SK-N-SH treated with all-trans-retinoic acid at 6 μM for 48 hours (cell line): ENCODE measurements around the gene ZNF710.
"Not testable (repeated sequence)": the region's sequence is repeated elsewhere in the genome, so short reads cannot be mapped to it uniquely, and the experiment has no call there.

ENCODE experiments used
- ATAC-seq: fragments of 200-7000 bp; cut with Tn5 transposase; 3 replicates; pipeline ENCODE4 v1.9.1; 2020; ENCODE audit warnings: mild to moderate bottlenecking, moderate library complexity
- BACH2 ChIP-seq: fragments of 250-450 bp; sonication (Bioruptor Pico); IDR thresholded peaks from 2 replicates; pipeline ENCODE4 v1.9.0; 2021; ENCODE audit warnings: mild to moderate bottlenecking, borderline replicate concordance
- CSDC2 ChIP-seq: fragments of 250-450 bp; sonication (Bioruptor Pico); IDR thresholded peaks from 2 replicates; pipeline ENCODE4 v1.5.0; 2020; ENCODE audit warnings: mild to moderate bottlenecking, moderate library complexity
- GLIS3 ChIP-seq: fragments of 250-450 bp; sonication (Bioruptor Pico); IDR thresholded peaks from 2 replicates; pipeline ENCODE4 v1.5.0; 2020; ENCODE audit warnings: mild to moderate bottlenecking, moderate library complexity
- ISL1 ChIP-seq: fragments of 250-450 bp; sonication (Bioruptor Pico); IDR thresholded peaks from 2 replicates; pipeline ENCODE4 v2.1.2; 2022; ENCODE audit warnings: mild to moderate bottlenecking, moderate library complexity
- OSR1 ChIP-seq: fragments of 250-450 bp; sonication (Bioruptor Pico); IDR thresholded peaks from 2 replicates; pipeline ENCODE4 v1.8.0; 2022; ENCODE audit warnings: moderate library complexity, mild to moderate bottlenecking, inconsistent platforms
- PPARA ChIP-seq: fragments of 250-450 bp; sonication (Bioruptor Pico); IDR thresholded peaks from 2 replicates; pipeline ENCODE4 v1.5.0; 2020; ENCODE audit warnings: mild to moderate bottlenecking, borderline replicate concordance
- RARB ChIP-seq: fragments of 250-450 bp; sonication (Bioruptor Pico); IDR thresholded peaks from 2 replicates; pipeline ENCODE4 v1.8.0; 2021; ENCODE audit warnings: mild to moderate bottlenecking, moderate library complexity
- SNAI2 ChIP-seq: fragments of 250-450 bp; sonication (Bioruptor Pico); IDR thresholded peaks from 2 replicates; pipeline ENCODE4 v1.5.0; 2020; ENCODE audit warnings: mild to moderate bottlenecking, moderate library complexity
- TCF4 ChIP-seq: fragments of 250-450 bp; sonication (Bioruptor Pico); IDR thresholded peaks from 2 replicates; pipeline ENCODE4 v1.8.0; 2021; ENCODE audit warnings: mild to moderate bottlenecking, moderate library complexity, borderline replicate concordance
- ZFP3 ChIP-seq: fragments of 250-450 bp; sonication (Bioruptor Pico); IDR thresholded peaks from 2 replicates; pipeline ENCODE4 v1.5.0; 2020; ENCODE audit warnings: mild to moderate bottlenecking, moderate library complexity
- ZFP30 ChIP-seq: fragments of 450-650 bp; formaldehyde crosslinking; IDR thresholded peaks from 2 replicates; pipeline ENCODE4 v1.5.0; 2022; ENCODE audit warnings: mild to moderate bottlenecking, moderate library complexity
- ZNF565 ChIP-seq: fragments of 450-650 bp; formaldehyde crosslinking; conservative IDR thresholded peaks from 2 replicates; pipeline ENCODE4 v1.5.0; 2020; ENCODE audit warnings: low read depth, mild to moderate bottlenecking, moderate library complexity
- ZNF70 ChIP-seq: fragments of 450-650 bp; formaldehyde crosslinking; IDR thresholded peaks from 2 replicates; pipeline ENCODE4 v1.5.0; 2020; ENCODE audit warnings: mild to moderate bottlenecking, moderate library complexity
- ZNF8 ChIP-seq: fragments of 450-650 bp; formaldehyde crosslinking; IDR thresholded peaks from 2 replicates; pipeline ENCODE4 v1.5.0; 2020; ENCODE audit warnings: mild to moderate bottlenecking, moderate library complexity
- TF ChIP-seq, protein P1 (sequence below): fragments of 250-450 bp; sonication (Bioruptor Pico); IDR thresholded peaks from 2 replicates; pipeline ENCODE4 v1.8.0; 2021; ENCODE audit warnings: low read depth, mild to moderate bottlenecking, moderate library complexity, borderline replicate concordance
- TF ChIP-seq, protein P2 (sequence below): fragments of 250-450 bp; sonication (Bioruptor Pico); IDR thresholded peaks from 2 replicates; pipeline ENCODE4 v1.5.0; 2020; ENCODE audit warnings: mild to moderate bottlenecking, moderate library complexity
- TF ChIP-seq, protein P3 (sequence below): fragments of 250-450 bp; sonication (Bioruptor Pico); IDR thresholded peaks from 2 replicates; pipeline ENCODE4 v1.5.1; 2021; ENCODE audit warnings: mild to moderate bottlenecking, moderate library complexity
- TF ChIP-seq, protein P4 (sequence below): fragments of 250-450 bp; sonication (Bioruptor Pico); IDR thresholded peaks from 2 replicates; pipeline ENCODE4 v1.5.1; 2020; ENCODE audit warnings: low read depth, mild to moderate bottlenecking, moderate library complexity

Gene ZNF710

DNA sequence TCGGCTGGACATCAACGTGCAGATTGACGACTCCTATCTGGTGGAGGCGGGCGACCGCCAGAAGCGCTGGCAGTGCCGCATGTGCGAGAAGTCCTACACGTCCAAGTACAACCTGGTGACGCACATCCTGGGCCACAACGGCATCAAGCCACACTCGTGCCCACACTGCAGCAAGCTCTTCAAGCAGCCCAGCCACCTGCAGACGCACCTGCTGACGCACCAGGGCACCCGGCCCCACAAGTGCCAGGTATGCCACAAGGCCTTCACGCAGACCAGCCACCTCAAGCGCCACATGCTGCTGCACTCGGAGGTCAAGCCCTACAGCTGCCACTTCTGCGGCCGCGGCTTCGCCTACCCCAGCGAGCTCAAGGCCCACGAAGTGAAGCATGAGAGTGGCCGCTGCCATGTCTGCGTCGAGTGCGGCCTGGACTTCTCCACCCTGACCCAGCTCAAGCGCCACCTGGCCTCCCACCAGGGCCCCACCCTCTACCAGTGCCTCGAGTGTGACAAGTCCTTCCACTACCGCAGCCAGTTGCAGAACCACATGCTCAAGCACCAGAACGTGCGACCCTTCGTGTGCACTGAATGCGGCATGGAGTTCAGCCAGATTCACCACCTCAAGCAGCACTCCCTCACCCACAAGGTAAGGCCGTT, 67.0 kb downstream of the ZNF710 start:
- TF ChIP-seq, protein P1, sequence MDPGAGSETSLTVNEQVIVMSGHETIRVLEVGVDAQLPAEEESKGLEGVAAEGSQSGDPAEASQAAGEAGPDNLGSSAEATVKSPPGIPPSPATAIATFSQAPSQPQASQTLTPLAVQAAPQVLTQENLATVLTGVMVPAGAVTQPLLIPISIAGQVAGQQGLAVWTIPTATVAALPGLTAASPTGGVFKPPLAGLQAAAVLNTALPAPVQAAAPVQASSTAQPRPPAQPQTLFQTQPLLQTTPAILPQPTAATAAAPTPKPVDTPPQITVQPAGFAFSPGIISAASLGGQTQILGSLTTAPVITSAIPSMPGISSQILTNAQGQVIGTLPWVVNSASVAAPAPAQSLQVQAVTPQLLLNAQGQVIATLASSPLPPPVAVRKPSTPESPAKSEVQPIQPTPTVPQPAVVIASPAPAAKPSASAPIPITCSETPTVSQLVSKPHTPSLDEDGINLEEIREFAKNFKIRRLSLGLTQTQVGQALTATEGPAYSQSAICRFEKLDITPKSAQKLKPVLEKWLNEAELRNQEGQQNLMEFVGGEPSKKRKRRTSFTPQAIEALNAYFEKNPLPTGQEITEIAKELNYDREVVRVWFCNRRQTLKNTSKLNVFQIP, result no peak
- TF ChIP-seq TCF4, result no peak
- TF ChIP-seq SNAI2 (CRISPR knock-in tag), result no peak
- TF ChIP-seq ISL1 (CRISPR knock-in tag), result no peak
- TF ChIP-seq, protein P2, sequence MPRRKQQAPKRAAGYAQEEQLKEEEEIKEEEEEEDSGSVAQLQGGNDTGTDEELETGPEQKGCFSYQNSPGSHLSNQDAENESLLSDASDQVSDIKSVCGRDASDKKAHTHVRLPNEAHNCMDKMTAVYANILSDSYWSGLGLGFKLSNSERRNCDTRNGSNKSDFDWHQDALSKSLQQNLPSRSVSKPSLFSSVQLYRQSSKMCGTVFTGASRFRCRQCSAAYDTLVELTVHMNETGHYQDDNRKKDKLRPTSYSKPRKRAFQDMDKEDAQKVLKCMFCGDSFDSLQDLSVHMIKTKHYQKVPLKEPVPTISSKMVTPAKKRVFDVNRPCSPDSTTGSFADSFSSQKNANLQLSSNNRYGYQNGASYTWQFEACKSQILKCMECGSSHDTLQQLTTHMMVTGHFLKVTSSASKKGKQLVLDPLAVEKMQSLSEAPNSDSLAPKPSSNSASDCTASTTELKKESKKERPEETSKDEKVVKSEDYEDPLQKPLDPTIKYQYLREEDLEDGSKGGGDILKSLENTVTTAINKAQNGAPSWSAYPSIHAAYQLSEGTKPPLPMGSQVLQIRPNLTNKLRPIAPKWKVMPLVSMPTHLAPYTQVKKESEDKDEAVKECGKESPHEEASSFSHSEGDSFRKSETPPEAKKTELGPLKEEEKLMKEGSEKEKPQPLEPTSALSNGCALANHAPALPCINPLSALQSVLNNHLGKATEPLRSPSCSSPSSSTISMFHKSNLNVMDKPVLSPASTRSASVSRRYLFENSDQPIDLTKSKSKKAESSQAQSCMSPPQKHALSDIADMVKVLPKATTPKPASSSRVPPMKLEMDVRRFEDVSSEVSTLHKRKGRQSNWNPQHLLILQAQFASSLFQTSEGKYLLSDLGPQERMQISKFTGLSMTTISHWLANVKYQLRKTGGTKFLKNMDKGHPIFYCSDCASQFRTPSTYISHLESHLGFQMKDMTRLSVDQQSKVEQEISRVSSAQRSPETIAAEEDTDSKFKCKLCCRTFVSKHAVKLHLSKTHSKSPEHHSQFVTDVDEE (CRISPR knock-in tag), result no peak
- TF ChIP-seq PPARA (CRISPR knock-in tag), result no peak
- no peak for TF ChIP-seq GLIS3 (CRISPR knock-in tag)
- TF ChIP-seq ZNF565 (CRISPR knock-in tag), result no peak
- TF ChIP-seq OSR1, result no peak
- TF ChIP-seq ZNF70 (CRISPR knock-in tag), result no peak
- TF ChIP-seq, protein P3, sequence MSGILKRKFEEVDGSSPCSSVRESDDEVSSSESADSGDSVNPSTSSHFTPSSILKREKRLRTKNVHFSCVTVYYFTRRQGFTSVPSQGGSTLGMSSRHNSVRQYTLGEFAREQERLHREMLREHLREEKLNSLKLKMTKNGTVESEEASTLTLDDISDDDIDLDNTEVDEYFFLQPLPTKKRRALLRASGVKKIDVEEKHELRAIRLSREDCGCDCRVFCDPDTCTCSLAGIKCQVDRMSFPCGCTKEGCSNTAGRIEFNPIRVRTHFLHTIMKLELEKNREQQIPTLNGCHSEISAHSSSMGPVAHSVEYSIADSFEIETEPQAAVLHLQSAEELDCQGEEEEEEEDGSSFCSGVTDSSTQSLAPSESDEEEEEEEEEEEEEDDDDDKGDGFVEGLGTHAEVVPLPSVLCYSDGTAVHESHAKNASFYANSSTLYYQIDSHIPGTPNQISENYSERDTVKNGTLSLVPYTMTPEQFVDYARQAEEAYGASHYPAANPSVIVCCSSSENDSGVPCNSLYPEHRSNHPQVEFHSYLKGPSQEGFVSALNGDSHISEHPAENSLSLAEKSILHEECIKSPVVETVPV (CRISPR knock-in tag), result no peak
- TF ChIP-seq CSDC2 (CRISPR knock-in tag), result no peak
- ATAC-seq, result no peak

DNA sequence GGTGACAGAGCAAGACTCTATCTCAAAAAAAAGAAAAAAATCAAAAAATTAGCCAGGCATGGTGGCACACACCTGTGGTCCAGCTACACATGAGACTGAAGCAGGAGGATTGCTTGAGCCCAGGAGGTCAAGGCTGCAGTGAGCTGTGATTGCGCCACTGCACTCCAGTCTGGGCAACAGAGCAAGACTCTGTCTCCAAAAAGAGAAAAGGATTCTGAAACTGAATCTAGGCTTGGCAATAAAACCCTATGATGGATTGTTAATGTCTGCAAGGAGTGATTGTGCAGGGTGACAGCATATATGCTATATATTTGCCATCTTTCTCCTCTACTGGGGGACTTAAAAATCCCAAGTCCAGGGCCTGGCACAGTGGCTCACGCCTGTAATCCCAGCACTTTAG, 69.5 kb downstream of the ZNF710 start:
- ATAC-seq, result not testable (repeated sequence)

DNA sequence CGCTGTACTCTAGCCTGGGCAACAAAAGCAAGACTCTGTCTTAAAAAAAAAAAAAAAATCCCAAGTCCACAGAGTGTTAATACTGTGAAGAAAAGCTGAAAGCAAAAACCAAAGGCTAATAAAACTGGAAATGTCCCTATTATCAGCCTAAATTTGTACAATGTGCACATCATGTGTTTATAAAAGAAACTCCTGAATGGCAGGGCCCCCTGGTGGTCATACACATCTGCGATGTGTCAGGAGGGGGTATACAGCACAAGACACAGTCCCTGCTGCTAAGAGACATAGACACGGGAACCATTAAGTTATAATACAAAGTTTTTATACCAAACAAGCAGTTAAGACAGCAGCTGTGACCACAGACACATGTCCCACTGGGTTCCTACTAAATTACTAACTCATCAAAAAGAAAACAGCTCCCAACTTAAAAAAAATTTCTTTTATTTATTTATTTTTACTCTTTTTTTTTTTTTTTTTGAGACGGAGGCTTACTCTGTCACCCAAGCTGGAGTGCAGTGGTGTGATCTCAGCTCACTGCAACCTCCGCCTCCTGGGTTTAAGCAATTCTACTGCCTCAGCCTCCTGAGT, 70.2 kb downstream of the ZNF710 start:
- TF ChIP-seq ZFP30 (CRISPR knock-in tag), result no peak
- TF ChIP-seq ISL1 (CRISPR knock-in tag), result no peak
- no peak for TF ChIP-seq ZNF565 (CRISPR knock-in tag)
- TF ChIP-seq TCF4, result no peak
- no peak for TF ChIP-seq OSR1
- ATAC-seq, result peak; percentile 95

DNA sequence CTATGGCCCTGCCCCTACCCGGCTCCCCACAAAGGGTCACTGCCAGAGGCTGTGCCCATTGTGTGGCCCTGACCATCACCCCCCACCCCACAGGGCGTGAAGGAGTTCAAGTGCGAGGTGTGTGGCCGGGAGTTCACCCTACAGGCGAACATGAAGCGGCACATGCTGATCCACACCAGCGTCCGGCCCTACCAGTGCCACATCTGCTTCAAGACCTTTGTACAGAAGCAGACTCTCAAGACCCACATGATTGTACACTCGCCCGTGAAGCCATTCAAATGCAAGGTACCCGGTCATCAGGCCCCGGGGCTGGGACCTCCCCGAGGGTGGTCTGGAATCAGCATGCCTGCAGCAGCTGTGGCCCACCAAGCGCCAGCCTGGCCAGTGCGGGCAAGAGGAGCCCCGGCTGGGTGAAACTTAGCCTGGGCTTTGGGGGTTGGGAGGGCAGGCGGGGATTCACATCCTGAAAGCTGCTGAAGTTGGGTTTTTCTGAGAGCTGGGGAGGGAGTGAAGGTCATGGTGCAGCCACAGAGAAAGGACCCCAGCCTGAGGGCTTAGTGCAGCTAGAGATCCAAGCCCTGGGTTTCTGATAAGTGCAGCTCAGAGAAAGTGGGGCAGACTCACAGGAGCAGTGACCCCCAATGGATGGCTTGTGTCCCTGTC, 72.0 kb downstream of the ZNF710 start:
- TF ChIP-seq, protein P1, result no peak
- TF ChIP-seq, protein P4, sequence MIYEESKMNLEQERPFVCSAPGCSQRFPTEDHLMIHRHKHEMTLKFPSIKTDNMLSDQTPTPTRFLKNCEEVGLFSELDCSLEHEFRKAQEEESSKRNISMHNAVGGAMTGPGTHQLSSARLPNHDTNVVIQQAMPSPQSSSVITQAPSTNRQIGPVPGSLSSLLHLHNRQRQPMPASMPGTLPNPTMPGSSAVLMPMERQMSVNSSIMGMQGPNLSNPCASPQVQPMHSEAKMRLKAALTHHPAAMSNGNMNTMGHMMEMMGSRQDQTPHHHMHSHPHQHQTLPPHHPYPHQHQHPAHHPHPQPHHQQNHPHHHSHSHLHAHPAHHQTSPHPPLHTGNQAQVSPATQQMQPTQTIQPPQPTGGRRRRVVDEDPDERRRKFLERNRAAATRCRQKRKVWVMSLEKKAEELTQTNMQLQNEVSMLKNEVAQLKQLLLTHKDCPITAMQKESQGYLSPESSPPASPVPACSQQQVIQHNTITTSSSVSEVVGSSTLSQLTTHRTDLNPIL (CRISPR knock-in tag), result no peak
- no peak for TF ChIP-seq ZFP3
- TF ChIP-seq ZFP30 (CRISPR knock-in tag), result no peak
- TF ChIP-seq PPARA (CRISPR knock-in tag), result no peak
- TF ChIP-seq RARB (CRISPR knock-in tag), result no peak
- TF ChIP-seq GLIS3 (CRISPR knock-in tag), result no peak
- no peak for TF ChIP-seq CSDC2 (CRISPR knock-in tag)
- TF ChIP-seq, protein P3 (CRISPR knock-in tag), result no peak
- TF ChIP-seq ZNF8, result no peak
- no peak for TF ChIP-seq BACH2 (CRISPR knock-in tag)
- ATAC-seq, result no peak
